ENCODE data around the gene PPIH. TPM values are rescaled to one million over a fixed set of nuclear protein-coding genes. Genes with fewer than 3 reads are reported as not detected.
"Not testable (repeated sequence)": the region's sequence is repeated elsewhere in the genome, so short reads cannot be mapped to it uniquely, and the experiment has no call there.

The PPIH gene
- total and polyA plus RNA-seq, 2 experiments from 2014 or later: 22.7 to 37.1 TPM

- H2AFZ ChIP-seq: no peak overlapping the region
- 77 to 85% methylated on average over 6 of the region's 6 CpGs for WGBS, 2 experiments (ENCODE audit: low coverage in 1 of 2, low lambda C conversion rate in 2 of 2, missing lambda C conversion rate in 2 of 2)
These were observed 65.3 kb downstream of the PPIH start for GRCh38 chr1:42723511-42723910.

GRCh38 chr1:42725820-42726219 is 67.6 kb downstream of the PPIH start:
- H3F3A ChIP-seq (ENCODE audit: insufficient read depth); DNase-seq; H4K20me1 ChIP-seq (ENCODE audit: insufficient read depth); H2AFZ ChIP-seq; H3K9me2 ChIP-seq (ENCODE audit: insufficient read depth); H3K4me2 ChIP-seq (ENCODE audit: unreplicated experiment); in situ Hi-C loops (cut with MboI); H3K9me3 ChIP-seq (ENCODE audit: low read depth); H3K27me3 ChIP-seq (replicated peaks; ENCODE audit: insufficient read depth); H3K4me3 ChIP-seq; H3K9ac ChIP-seq; H3K79me2 ChIP-seq (ENCODE audit: insufficient read depth); H3K36me3 ChIP-seq (ENCODE audit: low read depth); H3K4me1 ChIP-seq (ENCODE audit: insufficient read depth); H3K27ac ChIP-seq: not testable (repeated sequence)
- 98 to 100% methylated on average over 4 of the region's 4 CpGs for WGBS, 2 experiments (ENCODE audit: low coverage in 1 of 2, low lambda C conversion rate in 2 of 2, missing lambda C conversion rate in 2 of 2)

More at GRCh38 chr1:42723511-42723910, 65.3 kb downstream of the PPIH start:
- Histone ChIP-seq H3K4me2 (ENCODE audit: unreplicated experiment) (no peak overlapping the region), H3K36me3 (ENCODE audit: low read depth) (no peaks in the 10 kb centered on the region), H3K4me1 (ENCODE audit: insufficient read depth) (no peaks in the 10 kb centered on the region), H3K9me2 (ENCODE audit: insufficient read depth) (no peaks in the 10 kb centered on the region), H4K20me1 (ENCODE audit: insufficient read depth) (no peaks in the 10 kb centered on the region), H3F3A (ENCODE audit: insufficient read depth) (no peaks in the 10 kb centered on the region; the same call in 1 of the 2 replicates), H3K79me2 (ENCODE audit: insufficient read depth) (no peaks in the 10 kb centered on the region), H3K9ac (no peak overlapping the region), H3K9me3 (ENCODE audit: low read depth) (no peaks in the 10 kb centered on the region), H3K27me3 (replicated peaks; ENCODE audit: insufficient read depth) (no peaks in the 10 kb centered on the region), H3K4me3 (no peak overlapping the region), H3K27ac (no peak overlapping the region)
- no peak for DNase-seq
- in situ Hi-C loops (cut with MboI): no loop called here
- TF ChIP-seq EZH2phosphoT487 (IDR thresholded peaks at IDR 0.05; ENCODE audit: insufficient read depth, low read depth) (no peak), EZH2 (IDR thresholded peaks at IDR 0.05; ENCODE audit: insufficient read depth, poor library complexity, severe bottlenecking) (no peak)

Other genes with a start within 250 kb of the PPIH start
- gene ZMYND12, start 202.4 kb upstream of the PPIH start, total RNA-seq (2014; rRNA removed; shearing (Covaris generic)): 0.13 and 3.2 TPM in 2 replicates
- gene ZMYND12, start 202.4 kb upstream of the PPIH start, polyA plus RNA-seq (2016; fragmentation: Nextera tagmentation; extraction: Ambion mirVana): 0.68 and 1.4 TPM in 2 replicates
- gene PPCS, start 201.9 kb upstream of the PPIH start, total RNA-seq (2014; rRNA removed; shearing (Covaris generic)): 37.3 and 66.8 TPM in 2 replicates
- gene PPCS, start 201.9 kb upstream of the PPIH start, polyA plus RNA-seq (2016; fragmentation: Nextera tagmentation; extraction: Ambion mirVana): 100 and 106 TPM in 2 replicates
- gene CCDC30, start 195.1 kb upstream of the PPIH start, total RNA-seq (2014; rRNA removed; shearing (Covaris generic)): 0.13 and 0.65 TPM in 2 replicates
- 1.2 and 1.6 TPM in 2 replicates for gene CCDC30, start 195.1 kb upstream of the PPIH start, polyA plus RNA-seq (2016; fragmentation: Nextera tagmentation; extraction: Ambion mirVana)
- gene YBX1, start 24.0 kb downstream of the PPIH start, total RNA-seq (2014; rRNA removed; shearing (Covaris generic)): 665 and 762 TPM in 2 replicates
- gene YBX1, start 24.0 kb downstream of the PPIH start, polyA plus RNA-seq (2016; fragmentation: Nextera tagmentation; extraction: Ambion mirVana): 480 and 496 TPM in 2 replicates
- not detected in 2 replicates for gene CLDN19, start 81.8 kb downstream of the PPIH start, total RNA-seq (2014; rRNA removed; shearing (Covaris generic))
- gene CLDN19, start 81.8 kb downstream of the PPIH start, polyA plus RNA-seq (2016; fragmentation: Nextera tagmentation; extraction: Ambion mirVana): not detected in 2 replicates
- gene P3H1, start 108.6 kb downstream of the PPIH start, total RNA-seq (2014; rRNA removed; shearing (Covaris generic)): 222 and 257 TPM in 2 replicates
- gene P3H1, start 108.6 kb downstream of the PPIH start, polyA plus RNA-seq (2016; fragmentation: Nextera tagmentation; extraction: Ambion mirVana): 194 and 197 TPM in 2 replicates
- 2.7 and 3.4 TPM in 2 replicates for gene C1orf50, start 108.8 kb downstream of the PPIH start, total RNA-seq (2014; rRNA removed; shearing (Covaris generic))
- gene C1orf50, start 108.8 kb downstream of the PPIH start, polyA plus RNA-seq (2016; fragmentation: Nextera tagmentation; extraction: Ambion mirVana): 8.1 and 10.5 TPM in 2 replicates
- not detected in 2 replicates for gene TMEM269, start 126.6 kb downstream of the PPIH start, total RNA-seq (2014; rRNA removed; shearing (Covaris generic))
- gene TMEM269, start 126.6 kb downstream of the PPIH start, polyA plus RNA-seq (2016; fragmentation: Nextera tagmentation; extraction: Ambion mirVana): 0.14 TPM in 1 of 2 replicates, not detected in the other
- gene ERMAP, start 158.7 kb downstream of the PPIH start, total RNA-seq (2014; rRNA removed; shearing (Covaris generic)): 18.4 and 26.9 TPM in 2 replicates
- 7.0 and 7.9 TPM in 2 replicates for gene ERMAP, start 158.7 kb downstream of the PPIH start, polyA plus RNA-seq (2016; fragmentation: Nextera tagmentation; extraction: Ambion mirVana)
- gene SVBP, start 159.0 kb downstream of the PPIH start, total RNA-seq (2014; rRNA removed; shearing (Covaris generic)): 12.5 and 16.8 TPM in 2 replicates
- 28.4 and 28.5 TPM in 2 replicates for gene SVBP, start 159.0 kb downstream of the PPIH start, polyA plus RNA-seq (2016; fragmentation: Nextera tagmentation; extraction: Ambion mirVana)
- gene ZNF691, start 188.2 kb downstream of the PPIH start, total RNA-seq (2014; rRNA removed; shearing (Covaris generic)): 4.4 and 13.0 TPM in 2 replicates
- gene ZNF691, start 188.2 kb downstream of the PPIH start, polyA plus RNA-seq (2016; fragmentation: Nextera tagmentation; extraction: Ambion mirVana): 6.2 and 6.9 TPM in 2 replicates